ENCODE results near the gene SLAMF6.
"Not testable (repeated sequence)": the region's sequence is repeated elsewhere in the genome, so short reads cannot be mapped to it uniquely, and the experiment has no call there.

Gene SLAMF6

DNA sequence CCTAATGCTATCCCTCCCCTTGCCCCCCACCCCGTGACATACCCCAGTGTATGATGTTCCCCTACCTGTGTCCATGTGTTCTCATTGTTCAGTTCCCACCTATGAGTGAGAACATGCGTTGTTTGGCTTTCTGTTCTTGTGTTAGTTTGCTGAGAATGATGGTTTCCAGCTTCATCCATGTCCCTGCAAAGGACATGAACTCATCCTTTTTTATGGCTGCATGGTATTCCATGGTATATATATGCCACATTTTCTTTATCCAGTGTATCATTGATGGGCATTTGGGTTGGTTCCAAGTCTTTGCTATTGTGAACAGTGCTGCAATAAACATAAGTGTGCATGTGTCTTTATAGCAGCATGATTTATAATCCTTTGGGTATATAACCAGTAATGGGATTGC, 734 bp upstream of the SLAMF6 start:
- H3K4me3 ChIP-seq (ENCODE audit: low read length); H4K20me1 ChIP-seq (ENCODE audit: control insufficient read depth, insufficient read depth, low read depth, low read length); H3K4me2 ChIP-seq (ENCODE audit: low read length); H3K27me3 ChIP-seq (ENCODE audit: control insufficient read depth, low read length); H3K9me2 ChIP-seq (replicated peaks; ENCODE audit: control insufficient read depth, low read length); H3K9me3 ChIP-seq (ENCODE audit: control insufficient read depth, insufficient read depth, low read length): not testable (repeated sequence)
- Histone ChIP-seq H3K4me1 (ENCODE audit: control insufficient read depth, low read length) (peaks cover 48% of the 10 kb centered on the region), H3K27ac (ENCODE audit: low read depth, low read length) (peak overlapping the region; percentile 94), H3K79me2 (ENCODE audit: control insufficient read depth, low read length) (peaks cover 32% of the 10 kb centered on the region), H3K36me3 (ENCODE audit: control insufficient read depth, low read length) (peaks cover 22% of the 10 kb centered on the region), H3F3A (ENCODE audit: control insufficient read depth, insufficient read depth) (peaks cover 42% of the 10 kb centered on the region)

DNA sequence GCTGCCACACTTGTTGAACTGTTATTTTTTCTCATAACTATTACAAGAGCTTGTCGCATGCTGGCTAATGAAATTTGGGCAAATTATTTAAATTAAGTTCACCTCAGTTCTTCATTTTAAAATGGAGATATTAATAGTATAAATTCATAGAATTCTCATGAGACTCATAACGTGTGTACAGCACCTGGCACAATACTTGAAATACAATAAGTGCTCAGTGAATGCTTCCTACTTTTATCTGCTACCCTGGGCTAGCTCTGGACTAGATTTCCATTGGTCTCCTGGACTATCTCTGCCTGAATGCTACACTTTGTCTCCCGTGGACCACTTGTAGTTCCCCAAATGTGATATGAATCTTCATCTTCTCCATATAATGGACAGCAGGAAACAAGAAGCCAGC, 919 bp downstream of the SLAMF6 start:
- H4K20me1 ChIP-seq (ENCODE audit: control insufficient read depth, insufficient read depth, low read depth, low read length), result no peaks in the 10 kb centered on the region
- H3K9me3 ChIP-seq (ENCODE audit: control insufficient read depth, insufficient read depth, low read length), result peaks cover 4% of the 10 kb centered on the region
- peak overlapping the region; percentile 94 for H3K27ac ChIP-seq (ENCODE audit: low read depth, low read length)
- peaks cover 64% of the 10 kb centered on the region for H3K4me1 ChIP-seq (ENCODE audit: control insufficient read depth, low read length)
- peak overlapping the region; percentile 84 for H3K4me3 ChIP-seq (ENCODE audit: low read length)
- peaks cover 49% of the 10 kb centered on the region for H3K79me2 ChIP-seq (ENCODE audit: control insufficient read depth, low read length)
- no peak for TF ChIP-seq EZH2phosphoT487 (IDR thresholded peaks at IDR 0.05; ENCODE audit: borderline replicate concordance, low read length)
- TF ChIP-seq, protein P1, sequence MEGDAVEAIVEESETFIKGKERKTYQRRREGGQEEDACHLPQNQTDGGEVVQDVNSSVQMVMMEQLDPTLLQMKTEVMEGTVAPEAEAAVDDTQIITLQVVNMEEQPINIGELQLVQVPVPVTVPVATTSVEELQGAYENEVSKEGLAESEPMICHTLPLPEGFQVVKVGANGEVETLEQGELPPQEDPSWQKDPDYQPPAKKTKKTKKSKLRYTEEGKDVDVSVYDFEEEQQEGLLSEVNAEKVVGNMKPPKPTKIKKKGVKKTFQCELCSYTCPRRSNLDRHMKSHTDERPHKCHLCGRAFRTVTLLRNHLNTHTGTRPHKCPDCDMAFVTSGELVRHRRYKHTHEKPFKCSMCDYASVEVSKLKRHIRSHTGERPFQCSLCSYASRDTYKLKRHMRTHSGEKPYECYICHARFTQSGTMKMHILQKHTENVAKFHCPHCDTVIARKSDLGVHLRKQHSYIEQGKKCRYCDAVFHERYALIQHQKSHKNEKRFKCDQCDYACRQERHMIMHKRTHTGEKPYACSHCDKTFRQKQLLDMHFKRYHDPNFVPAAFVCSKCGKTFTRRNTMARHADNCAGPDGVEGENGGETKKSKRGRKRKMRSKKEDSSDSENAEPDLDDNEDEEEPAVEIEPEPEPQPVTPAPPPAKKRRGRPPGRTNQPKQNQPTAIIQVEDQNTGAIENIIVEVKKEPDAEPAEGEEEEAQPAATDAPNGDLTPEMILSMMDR (IDR thresholded peaks at IDR 0.05; ENCODE audit: low read depth, low read length, poor library complexity, severe bottlenecking), result no peak
- peaks cover 38% of the 10 kb centered on the region for H3K36me3 ChIP-seq (ENCODE audit: control insufficient read depth, low read length)
- H3K9me2 ChIP-seq (replicated peaks; ENCODE audit: control insufficient read depth, low read length), result no peaks in the 10 kb centered on the region
- peaks cover 43% of the 10 kb centered on the region for H3F3A ChIP-seq (ENCODE audit: control insufficient read depth, insufficient read depth)
- peak overlapping the region; percentile 76 for H3K4me2 ChIP-seq (ENCODE audit: low read length)
- no peaks in the 10 kb centered on the region for H3K27me3 ChIP-seq (ENCODE audit: control insufficient read depth, low read length)

DNA sequence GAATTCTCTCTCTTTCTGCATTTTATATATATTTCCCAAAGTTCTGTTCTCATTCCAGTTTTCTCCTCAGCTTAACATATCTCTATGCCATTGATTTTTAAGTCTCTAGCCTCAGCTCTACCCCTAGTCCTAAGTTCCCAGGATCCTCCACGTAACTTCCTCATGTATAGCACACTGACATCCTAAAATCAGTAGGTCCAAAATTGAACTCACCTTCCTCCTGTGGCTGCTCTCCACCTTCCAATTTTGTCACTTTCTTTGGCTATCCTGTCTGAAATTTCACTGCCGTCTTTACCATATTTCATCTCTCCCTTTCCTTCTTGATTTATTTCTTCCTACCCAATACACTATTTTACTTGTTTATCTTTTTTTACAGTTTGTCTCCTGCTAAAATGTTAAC, 1.5 kb downstream of the SLAMF6 start:
- Histone ChIP-seq H3K4me2 (ENCODE audit: low read length) (peak overlapping the region; percentile 76), H3K9me2 (replicated peaks; ENCODE audit: control insufficient read depth, low read length) (no peaks in the 10 kb centered on the region), H3F3A (ENCODE audit: control insufficient read depth, insufficient read depth) (peaks cover 43% of the 10 kb centered on the region), H3K36me3 (ENCODE audit: control insufficient read depth, low read length) (peaks cover 43% of the 10 kb centered on the region), H3K4me3 (ENCODE audit: low read length) (peak overlapping the region; percentile 84), H3K9me3 (ENCODE audit: control insufficient read depth, insufficient read depth, low read length) (peaks cover 4% of the 10 kb centered on the region), H3K79me2 (ENCODE audit: control insufficient read depth, low read length) (peaks cover 54% of the 10 kb centered on the region), H3K27ac (ENCODE audit: low read depth, low read length) (peak overlapping the region; percentile 94), H4K20me1 (ENCODE audit: control insufficient read depth, insufficient read depth, low read depth, low read length) (no peaks in the 10 kb centered on the region), H3K4me1 (ENCODE audit: control insufficient read depth, low read length) (peaks cover 70% of the 10 kb centered on the region), H3K27me3 (ENCODE audit: control insufficient read depth, low read length) (no peaks in the 10 kb centered on the region)
- TF ChIP-seq, protein P1 (IDR thresholded peaks at IDR 0.05; ENCODE audit: low read depth, low read length, poor library complexity, severe bottlenecking), result no peak
- TF ChIP-seq EZH2phosphoT487 (IDR thresholded peaks at IDR 0.05; ENCODE audit: borderline replicate concordance, low read length), result no peak

DNA sequence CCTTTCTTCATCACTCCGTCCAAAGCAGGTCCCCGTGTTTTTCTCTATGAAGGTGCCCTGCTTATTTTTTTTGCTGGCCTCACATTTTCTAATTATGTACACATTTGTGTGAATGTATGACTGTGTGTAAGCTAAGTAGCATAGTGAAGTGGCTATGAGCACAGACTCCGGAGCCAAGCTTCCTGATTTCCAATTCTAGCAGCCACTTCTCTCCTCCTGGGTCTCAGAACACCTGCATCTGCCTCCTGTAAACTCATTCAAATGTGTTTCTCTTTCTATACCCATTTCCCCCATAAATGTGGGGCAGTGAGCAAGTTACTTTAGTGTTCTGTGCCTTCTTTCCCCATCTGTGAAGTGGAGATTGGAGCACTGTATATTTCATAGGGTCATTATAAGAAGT, 2.1 kb downstream of the SLAMF6 start:
- Histone ChIP-seq H4K20me1 (ENCODE audit: control insufficient read depth, insufficient read depth, low read depth, low read length) (no peaks in the 10 kb centered on the region), H3K36me3 (ENCODE audit: control insufficient read depth, low read length) (peaks cover 45% of the 10 kb centered on the region), H3K9me2 (replicated peaks; ENCODE audit: control insufficient read depth, low read length) (no peaks in the 10 kb centered on the region), H3K27ac (ENCODE audit: low read depth, low read length) (peak overlapping the region; percentile 94), H3K4me1 (ENCODE audit: control insufficient read depth, low read length) (peaks cover 75% of the 10 kb centered on the region), H3K27me3 (ENCODE audit: control insufficient read depth, low read length) (no peaks in the 10 kb centered on the region), H3K4me2 (ENCODE audit: low read length) (peak overlapping the region; percentile 76), H3F3A (ENCODE audit: control insufficient read depth, insufficient read depth) (peaks cover 43% of the 10 kb centered on the region), H3K9me3 (ENCODE audit: control insufficient read depth, insufficient read depth, low read length) (peaks cover 4% of the 10 kb centered on the region), H3K4me3 (ENCODE audit: low read length) (peak overlapping the region; percentile 84), H3K79me2 (ENCODE audit: control insufficient read depth, low read length) (peaks cover 60% of the 10 kb centered on the region)
- no peak for TF ChIP-seq EZH2phosphoT487 (IDR thresholded peaks at IDR 0.05; ENCODE audit: borderline replicate concordance, low read length)
- TF ChIP-seq, protein P1 (IDR thresholded peaks at IDR 0.05; ENCODE audit: low read depth, low read length, poor library complexity, severe bottlenecking), result no peak
